ENCODE measurements around the gene FAIM.

DNA sequence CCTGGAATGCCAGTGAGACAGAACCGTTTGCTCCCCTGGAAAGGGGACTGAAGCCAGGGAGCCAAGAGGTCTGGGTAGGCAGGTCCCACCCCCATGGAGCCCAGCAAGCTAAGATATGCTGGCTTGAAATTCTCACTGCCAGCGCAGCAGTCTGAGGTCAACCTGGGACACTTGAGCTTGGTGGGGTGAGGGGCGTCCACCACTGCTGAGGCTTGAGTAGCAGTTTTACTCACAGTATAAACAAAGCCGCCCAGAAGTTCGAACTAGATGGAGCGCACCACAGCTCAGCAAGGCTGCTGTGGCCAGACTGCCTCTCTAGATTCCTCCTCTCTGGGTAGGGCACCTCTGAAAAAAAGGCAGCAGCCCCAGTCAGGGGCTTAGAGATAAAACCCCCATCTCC is 48.1 kb upstream of the FAIM start:
- TF ChIP-seq, protein P1, sequence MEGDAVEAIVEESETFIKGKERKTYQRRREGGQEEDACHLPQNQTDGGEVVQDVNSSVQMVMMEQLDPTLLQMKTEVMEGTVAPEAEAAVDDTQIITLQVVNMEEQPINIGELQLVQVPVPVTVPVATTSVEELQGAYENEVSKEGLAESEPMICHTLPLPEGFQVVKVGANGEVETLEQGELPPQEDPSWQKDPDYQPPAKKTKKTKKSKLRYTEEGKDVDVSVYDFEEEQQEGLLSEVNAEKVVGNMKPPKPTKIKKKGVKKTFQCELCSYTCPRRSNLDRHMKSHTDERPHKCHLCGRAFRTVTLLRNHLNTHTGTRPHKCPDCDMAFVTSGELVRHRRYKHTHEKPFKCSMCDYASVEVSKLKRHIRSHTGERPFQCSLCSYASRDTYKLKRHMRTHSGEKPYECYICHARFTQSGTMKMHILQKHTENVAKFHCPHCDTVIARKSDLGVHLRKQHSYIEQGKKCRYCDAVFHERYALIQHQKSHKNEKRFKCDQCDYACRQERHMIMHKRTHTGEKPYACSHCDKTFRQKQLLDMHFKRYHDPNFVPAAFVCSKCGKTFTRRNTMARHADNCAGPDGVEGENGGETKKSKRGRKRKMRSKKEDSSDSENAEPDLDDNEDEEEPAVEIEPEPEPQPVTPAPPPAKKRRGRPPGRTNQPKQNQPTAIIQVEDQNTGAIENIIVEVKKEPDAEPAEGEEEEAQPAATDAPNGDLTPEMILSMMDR (conservative IDR thresholded peaks at IDR 0.05 in 1 of 2, IDR thresholded peaks at IDR 0.05 in 1 of 2; ENCODE audit: low read depth in 1 of 2, low read length in 2 of 2): no peak
- TF ChIP-seq EZH2 (IDR thresholded peaks at IDR 0.05; ENCODE audit: low read length, missing control alignments): no peak
